ENCODE results near the gene FBN1.

Gene FBN1

GRCh38 chr15:48396020-48396419 is 249.5 kb downstream of the FBN1 start:
- no peak for DNase-seq (ENCODE audit: low read depth)

GRCh38 chr15:48395521-48396011 is 249.9 kb downstream of the FBN1 start:
- DNase-seq (ENCODE audit: low read depth) = peak; percentile 93

- DNase-seq (ENCODE audit: low read depth) = no peak
Observed at GRCh38 chr15:48394970-48395369, 250.5 kb downstream of the FBN1 start.

- DNase-seq (ENCODE audit: low read depth) = no peak
Observed at GRCh38 chr15:48393645-48394506, 251.6 kb downstream of the FBN1 start.

GRCh38 chr15:48392356-48392755 is 253.2 kb downstream of the FBN1 start:
- no peak for DNase-seq (ENCODE audit: low read depth)

GRCh38 chr15:48391950-48392349 is 253.6 kb downstream of the FBN1 start:
- no peak for DNase-seq (ENCODE audit: low read depth)

- DNase-seq (ENCODE audit: low read depth) = peak; percentile 53
Observed at GRCh38 chr15:48389691-48390143, 255.8 kb downstream of the FBN1 start.

GRCh38 chr15:48388910-48389309 is 256.6 kb downstream of the FBN1 start:
- DNase-seq (ENCODE audit: low read depth) = no peak

- no peak for DNase-seq (ENCODE audit: low read depth)
Observed at GRCh38 chr15:48388016-48388851, 257.3 kb downstream of the FBN1 start.

GRCh38 chr15:48385031-48385830 is 260.3 kb downstream of the FBN1 start:
- DNase-seq (ENCODE audit: low read depth) = peak; percentile 98

GRCh38 chr15:48384616-48385015 is 260.9 kb downstream of the FBN1 start:
- DNase-seq (ENCODE audit: low read depth) = no peak

GRCh38 chr15:48383031-48383430 is 262.5 kb downstream of the FBN1 start:
- DNase-seq (ENCODE audit: low read depth) = no peak

GRCh38 chr15:48381861-48382260 is 263.6 kb downstream of the FBN1 start:
- DNase-seq (ENCODE audit: low read depth) = no peak

- DNase-seq (ENCODE audit: low read depth) = no peak
Observed at GRCh38 chr15:48380198-48380597, 265.3 kb downstream of the FBN1 start.

GRCh38 chr15:48375767-48376166 is 269.7 kb downstream of the FBN1 start:
- DNase-seq (ENCODE audit: low read depth) = no peak

GRCh38 chr15:48374472-48374871 is 271.0 kb downstream of the FBN1 start:
- no peak for DNase-seq (ENCODE audit: low read depth)

- DNase-seq (ENCODE audit: low read depth) = peak; percentile 49
Observed at GRCh38 chr15:48373821-48374451, 271.6 kb downstream of the FBN1 start.

GRCh38 chr15:48371961-48372360 is 273.5 kb downstream of the FBN1 start:
- no peak for DNase-seq (ENCODE audit: low read depth)

- DNase-seq (ENCODE audit: low read depth) = no peak
Observed at GRCh38 chr15:48371550-48371949, 274.0 kb downstream of the FBN1 start.

- DNase-seq (ENCODE audit: low read depth) = peak; percentile 59
Observed at GRCh38 chr15:48370460-48370859, 275.0 kb downstream of the FBN1 start.

- DNase-seq (ENCODE audit: low read depth) = no peak
Observed at GRCh38 chr15:48367483-48367882, 278.0 kb downstream of the FBN1 start.

All from GM04504 (cell line).